K562 (cell line): ENCODE data around the gene CCDC85C. TPM values are rescaled to one million over a fixed set of nuclear protein-coding genes. Genes with fewer than 3 reads are reported as not detected.

Experiments
- CC2D1A ChIP-seq: fragments of 450-650 bp; IDR thresholded peaks from 2 replicates; pipeline ENCODE4 v1.6.1; 2017; ENCODE audit warnings: mild to moderate bottlenecking
- HNRNPUL1 ChIP-seq: fragments of 200-400 bp; formaldehyde crosslinking; IDR thresholded peaks from 2 replicates; pipeline ENCODE4 v1.6.1; 2017; ENCODE audit warnings: low read length
- SP1 ChIP-seq: sonication (generic); formaldehyde crosslinking; IDR thresholded peaks from 2 replicates; pipeline ENCODE4 v1.8.1; 2022; ENCODE audit warnings: mild to moderate bottlenecking, missing genetic modification reagents
- ZFPM2 ChIP-seq: fragments of 250-450 bp; sonication (Bioruptor Pico); IDR thresholded peaks from 2 replicates; pipeline ENCODE4 v1.5.1; 2022; ENCODE audit warnings: mild to moderate bottlenecking
- ZNF175 ChIP-seq: fragments of 200-800 bp; sonication (Bioruptor generic); IDR thresholded peaks from 2 replicates; pipeline ENCODE4 v1.6.1; 2016; ENCODE audit warnings: low read depth, mild to moderate bottlenecking, missing genetic modification characterization, missing compliant biosample characterization
- ZNF445 ChIP-seq: fragments of 250-450 bp; sonication (Bioruptor Pico); IDR thresholded peaks from 2 replicates; pipeline ENCODE4 v1.4.0; 2020; ENCODE audit warnings: low read depth, mild to moderate bottlenecking, moderate library complexity
- polyA plus RNA-seq, 8 experiments: library from polyadenylated mRNA; depleted of rRNA in 4 of 8; stranded (reverse) in 5 of 8; unstranded in 3 of 8; fragments of >200 nt; fragmentation: Nextera tagmentation in 2 of 8; fragmentation: Illumina TruSeq in 1 of 8; extraction: Ambion mirVana in 2 of 8; extraction: Trizol in 1 of 8; gene quantifications; 2 replicates each; pipeline versions ENCODE4 v1.2.1 to v1.2.3, GENCODE V29; 2011 to 2014; ENCODE audit warnings: inconsistent platforms in 1 of 8, missing spikeins in 1 of 8
- total RNA-seq, 7 experiments: library from RNA; depleted of rRNA in 6 of 7; stranded (reverse); fragments of >200 nt in 6 of 7; fragmentation: Illumina TruSeq in 2 of 7; extraction: Trizol in 2 of 7; gene quantifications; 2 replicates each; pipeline versions ENCODE4 v1.2.1 to v1.2.3, GENCODE V29; 2011 to 2021; ENCODE audit warnings: low replicate concordance in 1 of 7
- TF ChIP-seq, protein P1 (sequence below), 2 experiments: fragments of 450-650 bp; formaldehyde crosslinking in 1 of 2; IDR thresholded peaks; 2 replicates each; pipeline versions ENCODE4 v1.4.0 to v1.6.1; 2014 to 2020; ENCODE audit warnings: mild to moderate bottlenecking in 2 of 2, borderline replicate concordance in 1 of 2, low read depth in 1 of 2

The CCDC85C gene
- total and polyA plus RNA-seq, 9 of the 15 experiments (the other 6 are each of a cell fraction or from before 2014, with no cell fraction given), result 0.18 to 22.0 (median 6.3) TPM

DNA sequence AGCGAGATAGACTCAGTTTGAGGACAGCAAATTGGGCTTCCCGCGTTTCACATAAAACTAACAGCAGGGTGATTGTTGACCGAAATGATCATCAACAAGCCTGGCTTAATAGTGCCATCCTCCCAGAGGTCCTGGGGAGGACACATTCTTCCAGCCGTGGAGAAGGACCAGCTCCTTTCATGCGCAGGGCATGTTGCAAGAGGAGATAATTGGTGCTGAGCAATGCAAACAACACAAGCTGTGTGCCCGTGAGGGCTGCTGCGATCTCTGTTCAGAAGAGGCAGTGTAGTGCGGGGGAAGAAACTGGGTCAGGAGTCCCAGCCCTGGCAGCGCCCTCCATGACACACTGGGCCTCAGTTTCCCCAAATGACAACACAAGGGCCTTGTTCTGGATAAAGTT, 54.3 kb downstream of the CCDC85C start (continued):
- TF ChIP-seq, protein P1, sequence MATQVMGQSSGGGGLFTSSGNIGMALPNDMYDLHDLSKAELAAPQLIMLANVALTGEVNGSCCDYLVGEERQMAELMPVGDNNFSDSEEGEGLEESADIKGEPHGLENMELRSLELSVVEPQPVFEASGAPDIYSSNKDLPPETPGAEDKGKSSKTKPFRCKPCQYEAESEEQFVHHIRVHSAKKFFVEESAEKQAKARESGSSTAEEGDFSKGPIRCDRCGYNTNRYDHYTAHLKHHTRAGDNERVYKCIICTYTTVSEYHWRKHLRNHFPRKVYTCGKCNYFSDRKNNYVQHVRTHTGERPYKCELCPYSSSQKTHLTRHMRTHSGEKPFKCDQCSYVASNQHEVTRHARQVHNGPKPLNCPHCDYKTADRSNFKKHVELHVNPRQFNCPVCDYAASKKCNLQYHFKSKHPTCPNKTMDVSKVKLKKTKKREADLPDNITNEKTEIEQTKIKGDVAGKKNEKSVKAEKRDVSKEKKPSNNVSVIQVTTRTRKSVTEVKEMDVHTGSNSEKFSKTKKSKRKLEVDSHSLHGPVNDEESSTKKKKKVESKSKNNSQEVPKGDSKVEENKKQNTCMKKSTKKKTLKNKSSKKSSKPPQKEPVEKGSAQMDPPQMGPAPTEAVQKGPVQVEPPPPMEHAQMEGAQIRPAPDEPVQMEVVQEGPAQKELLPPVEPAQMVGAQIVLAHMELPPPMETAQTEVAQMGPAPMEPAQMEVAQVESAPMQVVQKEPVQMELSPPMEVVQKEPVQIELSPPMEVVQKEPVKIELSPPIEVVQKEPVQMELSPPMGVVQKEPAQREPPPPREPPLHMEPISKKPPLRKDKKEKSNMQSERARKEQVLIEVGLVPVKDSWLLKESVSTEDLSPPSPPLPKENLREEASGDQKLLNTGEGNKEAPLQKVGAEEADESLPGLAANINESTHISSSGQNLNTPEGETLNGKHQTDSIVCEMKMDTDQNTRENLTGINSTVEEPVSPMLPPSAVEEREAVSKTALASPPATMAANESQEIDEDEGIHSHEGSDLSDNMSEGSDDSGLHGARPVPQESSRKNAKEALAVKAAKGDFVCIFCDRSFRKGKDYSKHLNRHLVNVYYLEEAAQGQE (IDR thresholded peaks at IDR 0.05; ENCODE audit: borderline replicate concordance), result no peak
- TF ChIP-seq, protein P1 (CRISPR knock-in tag; IDR thresholded peaks at IDR 0.05; ENCODE audit: low read depth), result no peak
- no peak for TF ChIP-seq ZNF175
- no peak for TF ChIP-seq HNRNPUL1
- no peak for TF ChIP-seq CC2D1A
- TF ChIP-seq ZFPM2 (CRISPR knock-in tag), result no peak
- no peak for TF ChIP-seq ZNF445 (CRISPR knock-in tag)
- TF ChIP-seq SP1 (CRISPR knock-in tag), result no peak
